IMR-90 (cell line): ENCODE measurements around the gene DENND1B. TPM values are rescaled to one million over a fixed set of nuclear protein-coding genes. Genes with fewer than 3 reads are reported as not detected.

Source experiments
- ATAC-seq: fragments of 200-7000 bp; cut with Tn5 transposase; 2 replicates; pipeline ENCODE4 v1.9.1; 2020; ENCODE audit warnings: low read depth, mild to moderate bottlenecking, moderate library complexity
- BruUV-seq: library from RNA; stranded (reverse); fragments of 400-500 nt; replicated peaks from 2 replicates; lab custom pipeline; 2021; lab: Mats Ljungman, UMichigan
- CTCF ChIA-PET: fragments of 300-600 bp; formaldehyde crosslinking; extraction: SDS; loops from one replicate; lab custom pipeline; 2021; ENCODE audit warnings: antibody characterized with exemption; lab: Yijun Ruan, JAX
- POLR2A ChIA-PET: fragments of 300-600 bp; sonication (Branson Sonifier 250); formaldehyde crosslinking; loops from one replicate; lab custom pipeline; 2022; ENCODE audit warnings: antibody characterized with exemption; ENCODE audit not compliant: unreplicated experiment; lab: Charles Lee
- DNase-seq: peaks from one replicate; pipeline ENCODE4 v3.0.0; 2013
- H2AFZ ChIP-seq: replicated peaks from 2 replicates; pipeline ENCODE3; 2013; ENCODE audit warnings: low read length, mild to moderate bottlenecking; ENCODE audit not compliant: poor library complexity
- H2AK5ac ChIP-seq: 2 replicates; pipeline ENCODE4 v1.6.1; 2013; ENCODE audit warnings: low read depth, low read length, inconsistent platforms
- H2AK9ac ChIP-seq: replicated peaks from 2 replicates; pipeline ENCODE3; 2013; ENCODE audit warnings: mild to moderate bottlenecking, low read depth, low read length, moderate library complexity; ENCODE audit not compliant: poor library complexity
- H2BK120ac ChIP-seq: 2 replicates; pipeline ENCODE4 v1.6.1; 2013; ENCODE audit warnings: low read depth, low read length, inconsistent platforms
- H2BK15ac ChIP-seq: 3 replicates; pipeline ENCODE4 v1.6.1; 2013; ENCODE audit warnings: low read depth, low read length, inconsistent platforms
- H2BK20ac ChIP-seq: 2 replicates; pipeline ENCODE4 v1.6.1; 2013; ENCODE audit warnings: low read depth, mild to moderate bottlenecking, inconsistent platforms, low read length, moderate library complexity
- H2BK5ac ChIP-seq: 2 replicates; pipeline ENCODE4 v1.6.1; 2013; ENCODE audit warnings: mild to moderate bottlenecking, low read depth, low read length, inconsistent platforms; ENCODE audit not compliant: poor library complexity, severe bottlenecking
- H3K14ac ChIP-seq: replicated peaks from 2 replicates; pipeline ENCODE4 v1.6.1; 2013; ENCODE audit warnings: low read depth, low read length, inconsistent platforms
- H3K18ac ChIP-seq: 2 replicates; pipeline ENCODE4 v1.6.1; 2013; ENCODE audit warnings: low read depth, low read length, control low read depth
- H3K23ac ChIP-seq: 2 replicates; pipeline ENCODE4 v1.6.1; 2013; ENCODE audit warnings: low read depth, low read length, inconsistent platforms
- H3K27ac ChIP-seq: 2 replicates; pipeline ENCODE4 v1.5.1; 2013; ENCODE audit warnings: mild to moderate bottlenecking, control low read depth, low read length; ENCODE audit not compliant: insufficient read depth
- H3K27me3 ChIP-seq: 2 replicates; pipeline ENCODE4 v1.6.1; 2013; ENCODE audit warnings: low read length; ENCODE audit not compliant: control insufficient read depth, insufficient read depth
- H3K36me3 ChIP-seq: 2 replicates; pipeline ENCODE4 v1.6.1; 2013; ENCODE audit warnings: low read length, mixed read lengths; ENCODE audit not compliant: control insufficient read depth, insufficient read depth
- H3K4ac ChIP-seq: 2 replicates; pipeline ENCODE4 v1.6.1; 2013; ENCODE audit warnings: low read depth, low read length, inconsistent platforms
- H3K4me1 ChIP-seq: 2 replicates; pipeline ENCODE4 v1.6.1; 2013; ENCODE audit warnings: low read length, mixed read lengths; ENCODE audit not compliant: control insufficient read depth, insufficient read depth
- H3K4me2 ChIP-seq: 2 replicates; pipeline ENCODE4 v1.6.1; 2013; ENCODE audit warnings: low read depth, mild to moderate bottlenecking, control low read depth, low read length, moderate library complexity
- H3K4me3 ChIP-seq: 2 replicates; pipeline ENCODE4 v1.5.1; 2013; ENCODE audit warnings: low read depth, mild to moderate bottlenecking, control low read depth, low read length, moderate library complexity; ENCODE audit not compliant: insufficient read depth
- H3K56ac ChIP-seq: 2 replicates; pipeline ENCODE4 v1.6.1; 2013; ENCODE audit warnings: low read length, inconsistent platforms; ENCODE audit not compliant: insufficient read depth; ENCODE audit errors: extremely low read depth
- H3K79me1 ChIP-seq, 2 experiments: 2 replicates each; pipeline ENCODE4 v1.6.1; 2013; ENCODE audit warnings: low read length in 2 of 2, inconsistent platforms in 1 of 2, low read depth in 1 of 2
- H3K9ac ChIP-seq: 2 replicates; pipeline ENCODE4 v1.6.1; 2013; ENCODE audit warnings: low read depth, low read length, control low read depth
- H3K9me1 ChIP-seq: 2 replicates; pipeline ENCODE4 v1.6.1; 2013; ENCODE audit warnings: low read length, inconsistent platforms; ENCODE audit not compliant: insufficient read depth
- H3K9me3 ChIP-seq: 2 replicates; pipeline ENCODE4 v1.6.1; 2013; ENCODE audit warnings: low read length; ENCODE audit not compliant: control insufficient read depth, insufficient read depth
- H4K20me1 ChIP-seq: 2 replicates; pipeline ENCODE4 v1.6.1; 2013; ENCODE audit warnings: low read length, inconsistent platforms; ENCODE audit not compliant: insufficient read depth
- H4K5ac ChIP-seq: 2 replicates; pipeline ENCODE4 v1.6.1; 2013; ENCODE audit warnings: mild to moderate bottlenecking, low read depth, low read length, control low read depth
- H4K8ac ChIP-seq, 2 experiments: 2 replicates each; pipeline ENCODE4 v1.6.1; 2013; ENCODE audit warnings: low read depth in 2 of 2, low read length in 2 of 2, control low read depth in 1 of 2, inconsistent platforms in 1 of 2
- H4K91ac ChIP-seq: 2 replicates; pipeline ENCODE4 v1.6.1; 2013; ENCODE audit warnings: low read depth, low read length, inconsistent platforms; ENCODE audit not compliant: insufficient read depth
- CEBPB ChIP-seq: IDR thresholded peaks from 2 replicates; pipeline ENCODE4 v1.6.1; 2012; ENCODE audit warnings: low read depth, low read length, improper control_type of control experiment
- CHD1 ChIP-seq: IDR thresholded peaks from 2 replicates; pipeline ENCODE4 v1.6.1; 2012; ENCODE audit warnings: low read depth, low read length, improper control_type of control experiment
- RCOR1 ChIP-seq: IDR thresholded peaks from 2 replicates; pipeline ENCODE4 v1.6.1; 2012; ENCODE audit warnings: mild to moderate bottlenecking, low read length, improper control_type of control experiment; ENCODE audit not compliant: insufficient replicate concordance
- RFX5 ChIP-seq: IDR thresholded peaks from 2 replicates; pipeline ENCODE4 v1.8.0; 2012; ENCODE audit warnings: low read depth, mild to moderate bottlenecking, low read length, moderate library complexity
- WGBS, 2 experiments: methylation state at CpG; one replicate each; pipeline versions ENCODE4 v1.1.5 to v1.1.7; 2013; ENCODE audit warnings: missing lambda C conversion rate in 2 of 2; ENCODE audit not compliant: insufficient read length in 1 of 2; ENCODE audit errors: extremely low coverage in 2 of 2; 5-methylcytosine and 5-hydroxymethylcytosine counted together
- dilution Hi-C: fragments of 300-500 bp; cut with HindIII; formaldehyde crosslinking; loops from one replicate; pipeline ENCODE4 v1.14.3; 2018; ENCODE audit warnings: low sequenced_read_pairs; ENCODE audit not compliant: unreplicated experiment
- in situ Hi-C: fragments of 300-500 bp; cut with MboI; formaldehyde crosslinking; loops from 3 replicates; pipeline ENCODE4 v1.14.3; 2019; ENCODE audit warnings: low sequenced_read_pairs, inconsistent platforms, mixed read lengths
- intact Hi-C: fragments of 100-400 bp; cut with micrococcal nuclease; formaldehyde crosslinking; loops from 2 replicates; pipeline ENCODE4 v1.10.0; 2022
- polyA plus RNA-seq, 3 experiments: library from polyadenylated mRNA; depleted of rRNA; stranded (reverse); fragments of >200 nt; gene quantifications; 2 replicates each; pipeline ENCODE4 v1.2.3, GENCODE V29; 2012; ENCODE audit warnings: low replicate concordance in 1 of 3
- total RNA-seq: library from RNA; depleted of rRNA; stranded (reverse); fragments of >200 nt; gene quantifications from 2 replicates; pipeline ENCODE4 v1.2.3, GENCODE V29; 2012

The DENND1B gene
- total and polyA plus RNA-seq, 2 of the 4 experiments (the other 2 are of a cell fraction) = 4.0 to 24.2 TPM

DNA sequence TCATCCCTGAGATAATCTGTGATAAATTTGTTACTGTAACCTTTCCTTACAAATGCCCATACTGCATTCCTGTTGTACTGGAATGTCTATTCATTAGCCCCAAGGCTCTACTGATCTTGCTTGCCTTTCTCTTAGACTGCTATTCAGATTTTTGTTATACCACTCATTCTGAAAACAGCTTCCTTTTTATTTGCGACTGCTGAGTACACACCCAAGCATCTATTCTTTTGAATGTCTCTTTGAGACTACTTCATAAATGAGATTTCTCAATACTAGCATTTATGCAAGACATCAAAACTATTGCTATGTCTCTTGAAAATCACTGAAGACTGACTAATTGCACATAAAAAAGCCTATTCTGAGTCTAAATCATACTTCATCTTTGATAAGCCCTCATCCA, 38.6 kb downstream of the DENND1B start:
- DNase-seq (peak; percentile 60), ATAC-seq (peak; percentile 79)
- H4K8ac ChIP-seq = no peak overlapping the region; a peak in 1 of 4 replicates
- H3K56ac ChIP-seq = no peak overlapping the region
- H3K79me1 ChIP-seq = peaks cover 25 to 47% of the 10 kb centered on the region in 2 experiments
- H4K20me1 ChIP-seq = peaks cover 4% of the 10 kb centered on the region; the same call in 1 of the 2 replicates
- H3K27me3 ChIP-seq = no peaks in the 10 kb centered on the region
- no peak overlapping the region; the same call in 1 of the 2 replicates for H3K4me2 ChIP-seq
- BruUV-seq = no TSS peak
- no peak overlapping the region for H2AFZ ChIP-seq
- H4K91ac ChIP-seq = no peak overlapping the region
- peak overlapping the region; percentile 77; the same call in 1 of the 2 replicates for H3K14ac ChIP-seq
- dilution Hi-C loops (no loop called here), in situ Hi-C loops (no loop called here), intact Hi-C loops (no loop called here)
- H3K4ac ChIP-seq = no peak overlapping the region
- H2BK5ac ChIP-seq = peak overlapping the region; percentile 64
- ChIA-PET POLR2A (no interaction called here), CTCF (interaction anchor here (1.1 kb wide), 1 partner anchor 39 kb away, joined by 3 read pairs; the partner anchor contains the start of gene DENND1B)
- no peak overlapping the region for H3K4me3 ChIP-seq
- no peak overlapping the region for H3K18ac ChIP-seq
- 0 out of 2 replicates have a peak, but pooled peaks cover 2% of the 10 kb centered on the region for H3K4me1 ChIP-seq
- peaks cover 4% of the 10 kb centered on the region for H3K9me1 ChIP-seq
- no peak overlapping the region; the same call in 1 of the 2 replicates for H2BK20ac ChIP-seq
- no peak overlapping the region for H2AK5ac ChIP-seq
- H3K36me3 ChIP-seq = 0 out of 2 replicates have a peak, but pooled peaks cover under 1% of the 10 kb centered on the region
- H4K5ac ChIP-seq = no peak overlapping the region
- H3K9ac ChIP-seq = no peak overlapping the region
- WGBS, 2 experiments = no CpG with 5 or more reads among the region's 1 CpG
- no peak overlapping the region for H3K27ac ChIP-seq
- no peaks in the 10 kb centered on the region for H3K9me3 ChIP-seq
- H2AK9ac ChIP-seq = no peak overlapping the region
- H2BK120ac ChIP-seq = peak overlapping the region; percentile 47; the same call in 1 of the 2 replicates
- H2BK15ac ChIP-seq = 0 out of 3 replicates have a peak overlapping the region, but pooled peaks have one; percentile 64
- no peak for TF ChIP-seq RFX5
- TF ChIP-seq RCOR1 = no peak
- peak; percentile 74 for TF ChIP-seq CEBPB
- no peak for TF ChIP-seq CHD1
- peak overlapping the region; percentile 65; the same call in 1 of the 2 replicates for H3K23ac ChIP-seq
